Testis (tissue), 2 donors: ENCODE measurements around the gene TYW1B.
"Not testable (repeated sequence)": the region's sequence is repeated elsewhere in the genome, so short reads cannot be mapped to it uniquely, and the experiment has no call there.

ENCODE experiments used
- CTCF ChIP-seq, 3 experiments: fragments of 450-650 bp in 2 of 3; fragments of 200-600 bp in 1 of 3; sonication (generic) in 1 of 3; IDR thresholded peaks; one replicate each; pipeline ENCODE4 v1.5.1; 2016 to 2019; ENCODE audit warnings: antibody characterized with exemption in 3 of 3, mild to moderate bottlenecking in 2 of 3, moderate library complexity in 1 of 3
- POLR2A ChIP-seq: fragments of 450-650 bp; IDR thresholded peaks from one replicate; pipeline ENCODE4 v1.6.1; 2017; ENCODE audit warnings: antibody characterized with exemption, mild to moderate bottlenecking, moderate library complexity

GRCh38 chr7:72806851-72807250, 21.1 kb downstream of the TYW1B start:
- TF ChIP-seq POLR2A; CTCF (IDR thresholded peaks at IDR 0.05): not testable (repeated sequence)
